Astrocyte (in vitro differentiated cells and primary cell): Measurements from ENCODE around the gene ANKRD63. TPM values are rescaled to one million over a fixed set of nuclear protein-coding genes. Genes with fewer than 3 reads are reported as not detected.

Source experiments
- DNase-seq: peaks from one replicate; pipeline ENCODE4 v3.0.0-alpha.2; 2010; ENCODE audit warnings: low read depth
- FAIRE-seq: peaks from 2 replicates; lab custom pipeline; 2011; peaks lifted over from hg19 to GRCh38; lab: Jason Lieb, UNC
- H2AFZ ChIP-seq: 2 replicates; pipeline ENCODE4 v1.6.0; 2012; ENCODE audit warnings: low read depth, low read length, inconsistent platforms
- H3K27ac ChIP-seq: 2 replicates; pipeline ENCODE4 v1.5.1; 2011; ENCODE audit warnings: low read depth, low read length, inconsistent platforms
- H3K27me3 ChIP-seq: 2 replicates; pipeline ENCODE4 v1.6.0; 2011; ENCODE audit warnings: low read length, inconsistent platforms; ENCODE audit not compliant: insufficient read depth
- H3K36me3 ChIP-seq: 2 replicates; pipeline ENCODE4 v1.5.1; 2011; ENCODE audit warnings: low read length, inconsistent platforms; ENCODE audit not compliant: insufficient read depth
- H3K4me1 ChIP-seq: 2 replicates; pipeline ENCODE4 v1.5.1; 2011; ENCODE audit warnings: low read length, inconsistent platforms; ENCODE audit not compliant: insufficient read depth
- H3K4me2 ChIP-seq: 2 replicates; pipeline ENCODE4 v1.6.0; 2012; ENCODE audit warnings: low read length, inconsistent platforms
- H3K4me3 ChIP-seq: 2 replicates; pipeline ENCODE4 v1.5.1; 2011; ENCODE audit warnings: low read depth, mild to moderate bottlenecking, low read length, inconsistent platforms; ENCODE audit not compliant: insufficient read depth
- H3K79me2 ChIP-seq: 2 replicates; pipeline ENCODE4 v1.6.0; 2012; ENCODE audit warnings: mild to moderate bottlenecking, low read length, inconsistent platforms; ENCODE audit not compliant: insufficient read depth
- H3K9ac ChIP-seq: 2 replicates; pipeline ENCODE4 v1.6.0; 2012; ENCODE audit warnings: mild to moderate bottlenecking, low read length, inconsistent platforms
- H3K9me3 ChIP-seq: 2 replicates; pipeline ENCODE4 v1.5.1; 2012; ENCODE audit warnings: low read depth, mild to moderate bottlenecking, low read length, inconsistent platforms; ENCODE audit not compliant: insufficient read depth
- H4K20me1 ChIP-seq: 2 replicates; pipeline ENCODE4 v1.6.0; 2012; ENCODE audit warnings: low read length, inconsistent platforms; ENCODE audit not compliant: insufficient read depth
- H3K27ac Mint-ChIP-seq: one replicate; pipeline ENCODE4 v1.8.0; 2021; ENCODE audit warnings: mild to moderate bottlenecking, mixed read lengths; ENCODE audit not compliant: unreplicated experiment
- H3K27me3 Mint-ChIP-seq: one replicate; pipeline ENCODE4 v1.8.0; 2021; ENCODE audit warnings: low read depth, mixed read lengths; ENCODE audit not compliant: unreplicated experiment
- H3K36me3 Mint-ChIP-seq: one replicate; pipeline ENCODE4 v1.8.0; 2021; ENCODE audit warnings: low read depth, mixed read lengths; ENCODE audit not compliant: unreplicated experiment
- H3K4me1 Mint-ChIP-seq: one replicate; pipeline ENCODE4 v1.8.0; 2021; ENCODE audit warnings: low read depth, mixed read lengths; ENCODE audit not compliant: unreplicated experiment
- H3K4me3 Mint-ChIP-seq: one replicate; pipeline ENCODE4 v1.8.0; 2021; ENCODE audit warnings: mild to moderate bottlenecking, moderate library complexity, mixed read lengths; ENCODE audit not compliant: unreplicated experiment
- H3K9me3 Mint-ChIP-seq: one replicate; pipeline ENCODE4 v1.8.0; 2021; ENCODE audit warnings: mild to moderate bottlenecking, mixed read lengths; ENCODE audit not compliant: unreplicated experiment
- EZH2 ChIP-seq: IDR thresholded peaks from 2 replicates; pipeline ENCODE4 v1.6.1; 2012; ENCODE audit warnings: mild to moderate bottlenecking, low read length, inconsistent platforms; ENCODE audit not compliant: insufficient read depth
- total RNA-seq: library from RNA; stranded (reverse); gene quantifications from 2 replicates; pipeline ENCODE4 v1.2.1, GENCODE V29; 2021
- TF ChIP-seq, protein P1 (sequence below): IDR thresholded peaks from 2 replicates; pipeline ENCODE4 v1.5.1; 2011; ENCODE audit warnings: low read depth, mild to moderate bottlenecking, inconsistent platforms, low read length, moderate library complexity; ENCODE audit not compliant: insufficient read depth

Gene ANKRD63
- total RNA-seq, 1 donor from 2014 or later = not detected

DNA sequence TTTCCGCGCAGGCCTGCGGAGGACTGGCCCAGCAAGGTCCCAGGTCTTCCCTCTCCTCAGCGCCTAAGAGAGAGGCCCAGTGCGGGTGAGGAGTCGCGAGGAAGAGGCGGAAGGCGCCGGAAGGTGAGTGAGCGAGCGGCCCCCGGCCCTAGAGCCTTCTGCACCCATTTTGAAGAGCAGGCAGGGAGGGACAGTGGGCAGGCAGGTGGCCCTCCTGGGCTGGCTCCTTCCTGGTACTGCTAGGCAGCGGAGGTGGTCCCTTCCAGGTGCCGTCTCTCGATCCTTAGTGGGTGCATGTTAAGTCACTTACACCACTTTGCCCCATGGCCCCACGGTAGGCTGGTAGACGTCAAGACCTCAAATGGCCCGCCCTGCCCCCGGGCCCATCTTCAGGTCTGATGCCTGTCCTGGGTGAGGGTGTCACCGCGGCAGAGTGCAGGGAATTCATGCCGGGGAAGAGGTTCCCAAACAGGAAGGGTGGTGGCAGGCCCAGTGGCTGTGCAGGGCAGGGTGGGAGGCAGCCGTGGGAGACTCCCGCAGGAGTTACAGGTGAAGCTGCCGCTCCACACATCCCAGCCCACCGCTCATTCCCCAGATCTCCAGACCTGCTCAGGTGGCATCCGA is 29.6 kb downstream of the ANKRD63 start:
- Histone ChIP-seq H3K9ac (peak overlapping the region; percentile 30), H3K4me2 (peak overlapping the region; percentile 80), H3K27ac (no peak overlapping the region), H4K20me1 (no peaks in the 10 kb centered on the region), H3K36me3 (no peaks in the 10 kb centered on the region), H3K27me3 (peaks cover 31% of the 10 kb centered on the region), H2AFZ (peak overlapping the region; percentile 43), H3K79me2 (no peaks in the 10 kb centered on the region), H3K9me3 (no peaks in the 10 kb centered on the region), H3K4me1 (peaks cover 43% of the 10 kb centered on the region), H3K4me3 (peak overlapping the region; percentile 43)
- no peak for FAIRE-seq
- DNase-seq = no peak
- no peaks in the 10 kb centered on the region for H3K9me3 Mint-ChIP-seq
- H3K4me3 Mint-ChIP-seq = no peak overlapping the region
- H3K4me1 Mint-ChIP-seq = peaks cover 30% of the 10 kb centered on the region
- no peak overlapping the region for H3K27ac Mint-ChIP-seq
- H3K27me3 Mint-ChIP-seq = peaks cover 38% of the 10 kb centered on the region
- TF ChIP-seq, protein P1, sequence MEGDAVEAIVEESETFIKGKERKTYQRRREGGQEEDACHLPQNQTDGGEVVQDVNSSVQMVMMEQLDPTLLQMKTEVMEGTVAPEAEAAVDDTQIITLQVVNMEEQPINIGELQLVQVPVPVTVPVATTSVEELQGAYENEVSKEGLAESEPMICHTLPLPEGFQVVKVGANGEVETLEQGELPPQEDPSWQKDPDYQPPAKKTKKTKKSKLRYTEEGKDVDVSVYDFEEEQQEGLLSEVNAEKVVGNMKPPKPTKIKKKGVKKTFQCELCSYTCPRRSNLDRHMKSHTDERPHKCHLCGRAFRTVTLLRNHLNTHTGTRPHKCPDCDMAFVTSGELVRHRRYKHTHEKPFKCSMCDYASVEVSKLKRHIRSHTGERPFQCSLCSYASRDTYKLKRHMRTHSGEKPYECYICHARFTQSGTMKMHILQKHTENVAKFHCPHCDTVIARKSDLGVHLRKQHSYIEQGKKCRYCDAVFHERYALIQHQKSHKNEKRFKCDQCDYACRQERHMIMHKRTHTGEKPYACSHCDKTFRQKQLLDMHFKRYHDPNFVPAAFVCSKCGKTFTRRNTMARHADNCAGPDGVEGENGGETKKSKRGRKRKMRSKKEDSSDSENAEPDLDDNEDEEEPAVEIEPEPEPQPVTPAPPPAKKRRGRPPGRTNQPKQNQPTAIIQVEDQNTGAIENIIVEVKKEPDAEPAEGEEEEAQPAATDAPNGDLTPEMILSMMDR = no peak
- peak; percentile 17 for TF ChIP-seq EZH2
- no peaks in the 10 kb centered on the region for H3K36me3 Mint-ChIP-seq

DNA sequence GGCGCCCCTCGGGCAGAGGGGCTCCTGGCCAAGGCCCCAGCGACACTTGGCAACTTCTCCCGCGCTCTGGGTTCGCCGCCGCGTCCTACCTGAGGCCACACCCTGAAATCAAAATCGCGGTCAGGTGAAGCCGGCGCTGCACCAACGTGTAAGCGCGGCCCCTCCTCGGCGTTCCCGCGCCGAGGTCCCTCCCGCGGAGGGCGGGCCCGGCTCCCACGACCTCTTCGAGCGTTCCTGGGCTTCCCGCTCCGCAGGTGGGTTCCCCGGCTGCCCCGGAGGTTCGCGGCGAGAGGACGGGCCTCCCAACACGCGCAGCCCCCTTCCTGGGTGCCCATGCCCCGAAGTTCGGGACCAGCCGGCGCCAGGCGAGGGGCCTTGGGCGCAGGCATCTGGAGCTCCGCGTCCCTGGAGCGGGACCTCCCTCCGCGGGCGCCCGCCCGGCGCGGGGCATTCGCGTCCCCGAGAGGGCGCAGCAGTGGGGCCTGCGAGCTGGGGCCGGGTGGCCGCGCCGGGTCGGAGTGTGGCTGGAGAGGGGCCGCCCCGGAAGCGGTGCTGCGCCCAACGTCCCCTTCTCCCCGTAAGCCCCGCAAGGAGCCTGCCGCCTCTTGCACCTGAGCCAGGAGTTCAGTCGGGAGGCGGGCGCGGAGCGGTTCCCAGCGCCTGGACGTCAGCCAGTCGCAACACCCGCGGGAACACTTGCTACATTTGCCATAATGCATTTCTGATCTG is 30.3 kb downstream of the ANKRD63 start:
- Mint-ChIP-seq H3K27ac (no peak overlapping the region), H3K9me3 (no peaks in the 10 kb centered on the region), H3K36me3 (no peaks in the 10 kb centered on the region), H3K27me3 (peaks cover 38% of the 10 kb centered on the region), H3K4me1 (peaks cover 24% of the 10 kb centered on the region), H3K4me3 (no peak overlapping the region)
- Histone ChIP-seq H3K4me3 (peak overlapping the region; percentile 43), H3K4me1 (peaks cover 36% of the 10 kb centered on the region), H3K27ac (no peak overlapping the region), H3K4me2 (peak overlapping the region; percentile 80), H3K36me3 (no peaks in the 10 kb centered on the region), H3K27me3 (peaks cover 31% of the 10 kb centered on the region), H3K9me3 (no peaks in the 10 kb centered on the region), H4K20me1 (no peaks in the 10 kb centered on the region), H2AFZ (peak overlapping the region; percentile 43), H3K9ac (peak overlapping the region; percentile 30), H3K79me2 (no peaks in the 10 kb centered on the region)
- TF ChIP-seq, protein P1 = no peak
- TF ChIP-seq EZH2 = peak; percentile 95
- DNase-seq = no peak
- no peak for FAIRE-seq

DNA sequence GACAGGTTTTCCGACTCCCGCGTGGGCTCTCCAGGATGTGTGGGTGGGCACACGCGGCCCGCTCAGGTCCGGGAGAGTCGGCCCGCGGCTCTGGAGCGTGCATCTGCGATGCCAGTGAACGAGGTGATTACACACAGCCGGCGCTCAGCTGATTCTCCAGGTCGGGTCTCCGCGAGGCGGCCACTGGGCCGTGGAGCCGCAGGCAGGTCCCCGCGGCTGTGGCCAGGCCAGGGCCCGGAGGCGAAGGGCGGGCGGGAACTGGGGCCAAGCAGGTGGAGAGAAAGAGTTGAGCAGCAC is 30.8 kb downstream of the ANKRD63 start:
- Mint-ChIP-seq H3K9me3 (no peaks in the 10 kb centered on the region), H3K4me3 (no peak overlapping the region), H3K27ac (no peak overlapping the region), H3K27me3 (peaks cover 42% of the 10 kb centered on the region), H3K36me3 (no peaks in the 10 kb centered on the region), H3K4me1 (peaks cover 21% of the 10 kb centered on the region)
- DNase-seq (no peak), FAIRE-seq (no peak)
- H2AFZ ChIP-seq = no peak overlapping the region
- peaks cover 32% of the 10 kb centered on the region for H3K4me1 ChIP-seq
- no peaks in the 10 kb centered on the region for H3K9me3 ChIP-seq
- no peak overlapping the region for H3K27ac ChIP-seq
- TF ChIP-seq, protein P1 = no peak
- no peak for TF ChIP-seq EZH2
- H4K20me1 ChIP-seq = no peaks in the 10 kb centered on the region
- H3K9ac ChIP-seq = no peak overlapping the region
- no peaks in the 10 kb centered on the region for H3K36me3 ChIP-seq
- H3K4me3 ChIP-seq = no peak overlapping the region
- H3K4me2 ChIP-seq = peak overlapping the region; percentile 80
- peaks cover 31% of the 10 kb centered on the region for H3K27me3 ChIP-seq
- no peaks in the 10 kb centered on the region for H3K79me2 ChIP-seq
